IMR-90 (cell line): Measurements from ENCODE around the gene PPP4C.
A peak's percentile ranks its signal among the peaks of the same experiment; 100 is the strongest.

Experiments used
- MAFK ChIP-seq: IDR thresholded peaks from 2 replicates; pipeline ENCODE4 v1.6.1; 2012; ENCODE audit warnings: low read depth, low read length, improper control_type of control experiment
- MXI1 ChIP-seq: IDR thresholded peaks from 2 replicates; pipeline ENCODE4 v1.6.1; 2012; ENCODE audit warnings: low read depth, mild to moderate bottlenecking, low read length, moderate library complexity, borderline replicate concordance
- POLR2A ChIP-seq: IDR thresholded peaks from 2 replicates; pipeline ENCODE4 v1.6.1; 2012; ENCODE audit warnings: mild to moderate bottlenecking, low read depth, low read length
- RCOR1 ChIP-seq: IDR thresholded peaks from 2 replicates; pipeline ENCODE4 v1.6.1; 2012; ENCODE audit warnings: mild to moderate bottlenecking, low read length, improper control_type of control experiment; ENCODE audit not compliant: insufficient replicate concordance
- TF ChIP-seq, protein P1 (sequence below): conservative IDR thresholded peaks from 2 replicates; pipeline ENCODE4 v1.5.1; 2012; ENCODE audit warnings: mild to moderate bottlenecking, low read depth, low read length, improper control_type of control experiment
- TF ChIP-seq, protein P2 (sequence below): fragments of 150-350 bp; IDR thresholded peaks from 2 replicates; pipeline ENCODE4 v1.6.1; 2016; ENCODE audit warnings: low read depth, mild to moderate bottlenecking, low read length, moderate library complexity, borderline replicate concordance

DNA sequence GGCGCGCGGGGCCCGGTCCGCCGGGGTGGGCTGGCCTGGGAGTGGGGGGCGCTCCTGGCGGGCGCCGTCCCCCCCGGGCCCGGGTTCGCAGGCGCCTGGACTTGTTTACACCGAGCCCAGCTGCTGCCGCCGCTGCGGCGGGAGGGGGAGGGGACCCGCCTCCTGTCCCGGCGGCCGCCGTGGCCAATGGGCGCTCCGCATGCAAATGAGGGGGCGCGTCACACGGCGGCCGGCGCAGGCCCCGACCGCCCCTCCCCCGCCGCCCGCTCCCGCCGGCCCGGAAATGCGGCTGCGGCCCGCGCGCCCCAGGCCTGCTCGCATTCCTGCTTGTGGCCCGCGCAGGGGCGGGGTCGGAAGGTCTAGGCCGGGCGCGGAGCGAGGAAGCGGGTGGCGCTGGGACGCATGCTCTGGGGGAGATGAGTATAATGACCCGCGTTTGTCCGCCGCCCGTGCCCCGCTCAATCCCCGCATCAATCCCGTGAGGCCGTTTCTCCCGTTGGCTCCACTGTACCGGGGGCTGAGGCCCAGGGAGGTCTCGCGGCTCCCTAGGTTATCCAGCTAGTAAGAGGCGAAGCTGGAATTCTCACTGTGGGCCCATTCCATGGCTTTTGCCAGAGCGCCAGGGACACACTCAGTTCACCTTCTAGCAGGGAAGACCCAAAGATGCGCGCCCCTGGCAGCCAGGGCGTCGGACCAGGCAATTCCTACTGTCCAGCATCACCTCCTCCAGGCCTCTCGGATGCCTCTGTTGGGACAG is 20.5 kb downstream of the PPP4C start, which contains the start of gene YPEL3:
- TF ChIP-seq MXI1 = peak; percentile 22; the same call in 1 of the 2 replicates
- no peak for TF ChIP-seq POLR2A
- TF ChIP-seq, protein P1, sequence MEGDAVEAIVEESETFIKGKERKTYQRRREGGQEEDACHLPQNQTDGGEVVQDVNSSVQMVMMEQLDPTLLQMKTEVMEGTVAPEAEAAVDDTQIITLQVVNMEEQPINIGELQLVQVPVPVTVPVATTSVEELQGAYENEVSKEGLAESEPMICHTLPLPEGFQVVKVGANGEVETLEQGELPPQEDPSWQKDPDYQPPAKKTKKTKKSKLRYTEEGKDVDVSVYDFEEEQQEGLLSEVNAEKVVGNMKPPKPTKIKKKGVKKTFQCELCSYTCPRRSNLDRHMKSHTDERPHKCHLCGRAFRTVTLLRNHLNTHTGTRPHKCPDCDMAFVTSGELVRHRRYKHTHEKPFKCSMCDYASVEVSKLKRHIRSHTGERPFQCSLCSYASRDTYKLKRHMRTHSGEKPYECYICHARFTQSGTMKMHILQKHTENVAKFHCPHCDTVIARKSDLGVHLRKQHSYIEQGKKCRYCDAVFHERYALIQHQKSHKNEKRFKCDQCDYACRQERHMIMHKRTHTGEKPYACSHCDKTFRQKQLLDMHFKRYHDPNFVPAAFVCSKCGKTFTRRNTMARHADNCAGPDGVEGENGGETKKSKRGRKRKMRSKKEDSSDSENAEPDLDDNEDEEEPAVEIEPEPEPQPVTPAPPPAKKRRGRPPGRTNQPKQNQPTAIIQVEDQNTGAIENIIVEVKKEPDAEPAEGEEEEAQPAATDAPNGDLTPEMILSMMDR = no peak
- TF ChIP-seq MAFK = no peak
- no peak for TF ChIP-seq RCOR1
- TF ChIP-seq, protein P2, sequence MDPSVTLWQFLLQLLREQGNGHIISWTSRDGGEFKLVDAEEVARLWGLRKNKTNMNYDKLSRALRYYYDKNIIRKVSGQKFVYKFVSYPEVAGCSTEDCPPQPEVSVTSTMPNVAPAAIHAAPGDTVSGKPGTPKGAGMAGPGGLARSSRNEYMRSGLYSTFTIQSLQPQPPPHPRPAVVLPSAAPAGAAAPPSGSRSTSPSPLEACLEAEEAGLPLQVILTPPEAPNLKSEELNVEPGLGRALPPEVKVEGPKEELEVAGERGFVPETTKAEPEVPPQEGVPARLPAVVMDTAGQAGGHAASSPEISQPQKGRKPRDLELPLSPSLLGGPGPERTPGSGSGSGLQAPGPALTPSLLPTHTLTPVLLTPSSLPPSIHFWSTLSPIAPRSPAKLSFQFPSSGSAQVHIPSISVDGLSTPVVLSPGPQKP = no peak
